GM12878 (cell line): ENCODE measurements around the gene TMEM256. TPM values are rescaled to one million over a fixed set of nuclear protein-coding genes. Genes with fewer than 3 reads are reported as not detected.

ENCODE experiments used
- ATAC-seq: fragments of 200-7000 bp; cut with Tn5 transposase; 3 replicates; pipeline ENCODE4 v1.9.1; 2020; ENCODE audit warnings: mild to moderate bottlenecking, moderate library complexity
- BruUV-seq: library from RNA; stranded (reverse); fragments of 400-500 nt; replicated peaks from 2 replicates; lab custom pipeline; 2021; lab: Mats Ljungman, UMichigan
- CTCF ChIA-PET: fragments of 300-600 bp; sonication (Branson Sonifier 250); formaldehyde crosslinking; extraction: SDS; loops from one replicate; lab custom pipeline; 2021; ENCODE audit warnings: inconsistent platforms; lab: Yijun Ruan, JAX
- POLR2A ChIA-PET: fragments of 350-600 bp; formaldehyde crosslinking; extraction: SDS; loops from one replicate; lab custom pipeline; 2021; ENCODE audit warnings: inconsistent platforms; lab: Charles Lee
- RAD21 ChIA-PET: fragments of 300-600 bp; sonication (Branson Sonifier 250); formaldehyde crosslinking; loops from one replicate; lab custom pipeline; 2023; ENCODE audit warnings: antibody characterized with exemption; ENCODE audit not compliant: unreplicated experiment; lab: Charles Lee
- SMC1A ChIA-PET: fragments of 300-600 bp; sonication (Branson Sonifier 250); formaldehyde crosslinking; loops from one replicate; lab custom pipeline; 2023; ENCODE audit not compliant: unreplicated experiment, uncharacterized antibody; lab: Charles Lee
- DNase-seq: peaks from one replicate; pipeline ENCODE4 v3.0.0-alpha.2; 2011; ENCODE audit warnings: low read depth, low spot score
- FAIRE-seq: peaks from 3 replicates; lab custom pipeline; 2011; peaks lifted over from hg19 to GRCh38; lab: Jason Lieb, UNC
- H2AFZ ChIP-seq: 2 replicates; pipeline ENCODE4 v1.6.0; 2011; ENCODE audit warnings: low read depth, low read length, control low read depth; ENCODE audit not compliant: control insufficient read depth
- H3K27ac ChIP-seq: 2 replicates; pipeline ENCODE4 v1.5.1; 2011; ENCODE audit warnings: control low read depth; ENCODE audit not compliant: control insufficient read depth, insufficient read depth
- H3K27me3 ChIP-seq, 2 experiments: replicated peaks in 1 of 2; 2 replicates each; pipeline versions ENCODE4 v1.6.0 to v1.6.1; 2011; ENCODE audit warnings: low read length in 1 of 2; ENCODE audit not compliant: control insufficient read depth in 2 of 2, insufficient read depth in 2 of 2
- H3K36me3 ChIP-seq, 2 experiments: 2 replicates each; pipeline ENCODE4 v1.5.1; 2011; ENCODE audit warnings: low read length in 1 of 2; ENCODE audit not compliant: control insufficient read depth in 2 of 2, insufficient read depth in 2 of 2
- H3K4me1 ChIP-seq: 2 replicates; pipeline ENCODE4 v1.6.1; 2011; ENCODE audit warnings: mild to moderate bottlenecking, low read length, moderate library complexity, mixed read lengths; ENCODE audit not compliant: control insufficient read depth, insufficient read depth
- H3K4me2 ChIP-seq: 2 replicates; pipeline ENCODE4 v1.6.0; 2011; ENCODE audit warnings: control low read depth; ENCODE audit not compliant: control insufficient read depth, insufficient read depth
- H3K4me3 ChIP-seq: fragments of 200-600 bp; sonication (generic); 2 replicates; pipeline ENCODE4 v1.5.1; 2016
- H3K79me2 ChIP-seq: 2 replicates; pipeline ENCODE4 v1.6.0; 2011; ENCODE audit warnings: low read length; ENCODE audit not compliant: control insufficient read depth, insufficient read depth
- H3K9ac ChIP-seq: 2 replicates; pipeline ENCODE4 v1.8.0; 2011; ENCODE audit warnings: low read length, control low read depth, mixed read lengths; ENCODE audit not compliant: control insufficient read depth, insufficient read depth
- H3K9me3 ChIP-seq: replicated peaks from 3 replicates; pipeline ENCODE4 v1.5.1; 2011; ENCODE audit warnings: mild to moderate bottlenecking, low read length; ENCODE audit not compliant: control insufficient read depth, insufficient read depth
- H4K20me1 ChIP-seq: 2 replicates; pipeline ENCODE4 v1.6.0; 2011; ENCODE audit not compliant: control insufficient read depth, insufficient read depth
- CBX5 ChIP-seq: sonication (generic); IDR thresholded peaks from 2 replicates; pipeline ENCODE4 v1.6.1; 2016; ENCODE audit warnings: low read depth, moderate library complexity, mild to moderate bottlenecking, inconsistent platforms
- MYB ChIP-seq: fragments of 150-350 bp; IDR thresholded peaks from 2 replicates; pipeline ENCODE4 v1.6.1; 2014; ENCODE audit warnings: mild to moderate bottlenecking, low read depth, low read length, borderline replicate concordance
- NFYB ChIP-seq: IDR thresholded peaks from 2 replicates; pipeline ENCODE4 v1.6.1; 2011; ENCODE audit warnings: low read depth, mild to moderate bottlenecking, low read length, improper control_type of control experiment, moderate library complexity; ENCODE audit not compliant: insufficient read depth
- POLR2AphosphoS5 ChIP-seq: IDR thresholded peaks from 2 replicates; pipeline ENCODE4 v1.6.1; 2011; ENCODE audit warnings: mild to moderate bottlenecking, low read length, inconsistent platforms
- SMAD1 ChIP-seq: fragments of 450-650 bp; IDR thresholded peaks from 2 replicates; pipeline ENCODE4 v1.6.1; 2018; ENCODE audit warnings: mild to moderate bottlenecking, low read depth; ENCODE audit not compliant: partially characterized antibody
- SMC3 ChIP-seq: IDR thresholded peaks from 2 replicates; pipeline ENCODE4 v1.6.1; 2011; ENCODE audit warnings: low read length, improper control_type of control experiment, borderline replicate concordance
- SP1 ChIP-seq: IDR thresholded peaks from one replicate; pipeline ENCODE4 v1.6.1; 2011; ENCODE audit warnings: low read depth, low read length
- SREBF2 ChIP-seq: IDR thresholded peaks from 2 replicates; pipeline ENCODE4 v1.6.1; 2012; ENCODE audit warnings: mild to moderate bottlenecking, low read length
- STAT3 ChIP-seq: IDR thresholded peaks from 2 replicates; pipeline ENCODE4 v1.6.1; 2011; ENCODE audit warnings: low read depth, low read length, improper control_type of control experiment
- SUZ12 ChIP-seq: fragments of 200-600 bp; sonication (generic); IDR thresholded peaks from one replicate; pipeline ENCODE4 v1.6.1; 2018; ENCODE audit warnings: antibody characterized with exemption, mild to moderate bottlenecking; ENCODE audit not compliant: unreplicated experiment
- USF2 ChIP-seq: IDR thresholded peaks from 2 replicates; pipeline ENCODE4 v1.6.1; 2011; ENCODE audit warnings: low read depth, low read length, improper control_type of control experiment, borderline replicate concordance
- ZNF217 ChIP-seq: fragments of 450-650 bp; IDR thresholded peaks from 2 replicates; pipeline ENCODE4 v1.6.1; 2017; ENCODE audit warnings: antibody characterized with exemption, mild to moderate bottlenecking
- ZNF384 ChIP-seq: IDR thresholded peaks from 2 replicates; pipeline ENCODE4 v1.6.1; 2012; ENCODE audit warnings: low read depth, mild to moderate bottlenecking, low read length, improper control_type of control experiment, borderline replicate concordance
- ZNF622 ChIP-seq: fragments of 450-650 bp; IDR thresholded peaks from 2 replicates; pipeline ENCODE4 v1.6.1; 2017; ENCODE audit warnings: mild to moderate bottlenecking, inconsistent platforms
- WGBS: methylation state at CpG from one replicate; pipeline ENCODE4 v1.1.6; 2016; ENCODE audit warnings: low lambda C conversion rate; ENCODE audit not compliant: insufficient replicate concordance, insufficient coverage; ENCODE audit errors: missing lambda C conversion rate; 5-methylcytosine and 5-hydroxymethylcytosine counted together
- in situ Hi-C: fragments of 300-500 bp; cut with MboI; formaldehyde crosslinking; loops from 9 replicates; pipeline ENCODE4 v1.14.3; 2018; ENCODE audit warnings: mixed read lengths
- intact Hi-C: fragments of 100-400 bp; cut with micrococcal nuclease; formaldehyde crosslinking; loops from one replicate; pipeline ENCODE4 v1.14.2; 2022; ENCODE audit not compliant: unreplicated experiment
- polyA plus RNA-seq, 11 experiments: library from polyadenylated mRNA; depleted of rRNA in 4 of 11; unstranded in 6 of 11; stranded (reverse) in 5 of 11; fragments of >200 nt; fragmentation: Nextera tagmentation in 4 of 11; fragmentation: Illumina TruSeq in 1 of 11; extraction: Ambion mirVana in 4 of 11; extraction: Trizol in 1 of 11; gene quantifications; 1 replicate in 1 of 11; 2 replicates in 10 of 11; pipeline versions ENCODE4 v1.2.1 to v1.2.3, GENCODE V29; 2011 to 2016; ENCODE audit warnings: inconsistent platforms in 2 of 11, missing spikeins in 2 of 11, low read depth in 1 of 11
- total RNA-seq, 4 experiments: library from RNA; depleted of rRNA in 3 of 4; stranded (reverse); fragments of >200 nt in 3 of 4; fragmentation: Illumina TruSeq in 1 of 4; extraction: Trizol in 1 of 4; gene quantifications; 2 replicates each; pipeline versions ENCODE4 v1.2.1 to v1.2.3, GENCODE V29; 2013 to 2021
- TF ChIP-seq, protein P1 (sequence below): IDR thresholded peaks from 2 replicates; pipeline ENCODE4 v1.6.1; 2012; ENCODE audit warnings: improper control_type of control experiment, low read depth, low read length; ENCODE audit not compliant: insufficient replicate concordance

Gene TMEM256
- total and polyA plus RNA-seq, 10 of the 15 experiments (the other 5 are each of a cell fraction or from before 2014, with no cell fraction given), result 57.3 to 342 (median 95.7) TPM

DNA sequence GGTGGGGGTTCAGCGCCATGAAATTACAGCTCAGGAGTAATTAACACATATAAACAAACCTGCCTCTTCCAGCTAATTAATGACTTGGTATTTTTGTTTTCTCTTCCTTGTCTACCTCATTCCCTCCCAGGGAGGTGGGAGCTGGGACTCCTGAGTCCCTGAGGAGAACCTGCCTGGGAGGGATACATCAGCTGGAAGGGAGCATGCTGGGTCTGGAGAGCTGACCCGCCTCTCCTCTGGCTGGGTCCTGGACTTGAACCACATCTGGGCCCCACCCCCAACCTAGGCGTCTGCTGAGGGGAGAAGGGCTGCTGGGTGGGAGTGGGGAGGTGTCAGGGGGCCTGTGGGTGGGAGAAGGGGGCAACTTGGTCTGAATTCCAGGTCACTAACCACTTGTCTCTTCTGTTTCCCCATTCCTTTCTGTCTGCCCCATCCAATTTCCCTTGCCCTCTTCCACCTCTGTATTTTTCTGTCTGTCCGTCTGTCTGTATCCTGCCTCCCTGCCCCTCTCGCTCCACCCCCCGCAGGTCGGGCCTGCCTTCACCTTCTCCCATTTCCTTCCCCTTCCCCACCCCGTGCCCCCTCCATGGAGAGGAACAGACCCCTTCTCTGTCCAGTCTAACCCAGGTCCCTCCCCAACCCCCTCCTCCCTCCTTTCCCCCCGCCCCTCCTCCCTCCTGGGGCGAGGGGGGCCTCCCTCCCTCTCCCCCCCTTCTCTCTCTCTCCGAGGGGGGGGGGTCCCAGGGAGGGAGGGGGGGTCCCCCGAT, 3.8 kb upstream of the TMEM256 start, which contains the start of gene NLGN2 (continued):
- TF ChIP-seq MYB, result no peak
- TF ChIP-seq SUZ12, result no peak
- no peak for TF ChIP-seq POLR2AphosphoS5
- no peak for TF ChIP-seq USF2
- no peak for TF ChIP-seq SMAD1

- H3K36me3 ChIP-seq, result no peaks in the 10 kb centered on the region
- RAD21 ChIA-PET, result no interaction called here
- peaks cover 2% of the 10 kb centered on the region for H3K79me2 ChIP-seq
- ATAC-seq (no peak), FAIRE-seq (no peak), DNase-seq (no peak)
- in situ Hi-C loops, result no loop called here
- H3K27me3 ChIP-seq, result peaks cover 0 to 6% of the 10 kb centered on the region in 2 experiments; a peak in 2 of 4 replicates
- CTCF ChIA-PET, result no interaction called here
- no peak overlapping the region for H3K4me2 ChIP-seq
- no TSS peak for BruUV-seq
- H3K9me3 ChIP-seq, result no peaks in the 10 kb centered on the region
- H3K9ac ChIP-seq, result no peak overlapping the region
- H3K27ac ChIP-seq, result no peak overlapping the region
- H4K20me1 ChIP-seq, result no peaks in the 10 kb centered on the region
- WGBS, result 63% methylated on average over 13 of the region's 13 CpGs
- no peak overlapping the region for H3K4me3 ChIP-seq
- intact Hi-C loops, result no loop called here
- peaks cover 3% of the 10 kb centered on the region; the same call in 1 of the 2 replicates for H3K4me1 ChIP-seq
- POLR2A ChIA-PET, result no interaction called here
- H2AFZ ChIP-seq, result no peak overlapping the region
- SMC1A ChIA-PET, result no interaction called here
- no peak for TF ChIP-seq SP1
- TF ChIP-seq STAT3, result no peak
- no peak for TF ChIP-seq CBX5
- TF ChIP-seq NFYB, result no peak
- TF ChIP-seq, protein P1, sequence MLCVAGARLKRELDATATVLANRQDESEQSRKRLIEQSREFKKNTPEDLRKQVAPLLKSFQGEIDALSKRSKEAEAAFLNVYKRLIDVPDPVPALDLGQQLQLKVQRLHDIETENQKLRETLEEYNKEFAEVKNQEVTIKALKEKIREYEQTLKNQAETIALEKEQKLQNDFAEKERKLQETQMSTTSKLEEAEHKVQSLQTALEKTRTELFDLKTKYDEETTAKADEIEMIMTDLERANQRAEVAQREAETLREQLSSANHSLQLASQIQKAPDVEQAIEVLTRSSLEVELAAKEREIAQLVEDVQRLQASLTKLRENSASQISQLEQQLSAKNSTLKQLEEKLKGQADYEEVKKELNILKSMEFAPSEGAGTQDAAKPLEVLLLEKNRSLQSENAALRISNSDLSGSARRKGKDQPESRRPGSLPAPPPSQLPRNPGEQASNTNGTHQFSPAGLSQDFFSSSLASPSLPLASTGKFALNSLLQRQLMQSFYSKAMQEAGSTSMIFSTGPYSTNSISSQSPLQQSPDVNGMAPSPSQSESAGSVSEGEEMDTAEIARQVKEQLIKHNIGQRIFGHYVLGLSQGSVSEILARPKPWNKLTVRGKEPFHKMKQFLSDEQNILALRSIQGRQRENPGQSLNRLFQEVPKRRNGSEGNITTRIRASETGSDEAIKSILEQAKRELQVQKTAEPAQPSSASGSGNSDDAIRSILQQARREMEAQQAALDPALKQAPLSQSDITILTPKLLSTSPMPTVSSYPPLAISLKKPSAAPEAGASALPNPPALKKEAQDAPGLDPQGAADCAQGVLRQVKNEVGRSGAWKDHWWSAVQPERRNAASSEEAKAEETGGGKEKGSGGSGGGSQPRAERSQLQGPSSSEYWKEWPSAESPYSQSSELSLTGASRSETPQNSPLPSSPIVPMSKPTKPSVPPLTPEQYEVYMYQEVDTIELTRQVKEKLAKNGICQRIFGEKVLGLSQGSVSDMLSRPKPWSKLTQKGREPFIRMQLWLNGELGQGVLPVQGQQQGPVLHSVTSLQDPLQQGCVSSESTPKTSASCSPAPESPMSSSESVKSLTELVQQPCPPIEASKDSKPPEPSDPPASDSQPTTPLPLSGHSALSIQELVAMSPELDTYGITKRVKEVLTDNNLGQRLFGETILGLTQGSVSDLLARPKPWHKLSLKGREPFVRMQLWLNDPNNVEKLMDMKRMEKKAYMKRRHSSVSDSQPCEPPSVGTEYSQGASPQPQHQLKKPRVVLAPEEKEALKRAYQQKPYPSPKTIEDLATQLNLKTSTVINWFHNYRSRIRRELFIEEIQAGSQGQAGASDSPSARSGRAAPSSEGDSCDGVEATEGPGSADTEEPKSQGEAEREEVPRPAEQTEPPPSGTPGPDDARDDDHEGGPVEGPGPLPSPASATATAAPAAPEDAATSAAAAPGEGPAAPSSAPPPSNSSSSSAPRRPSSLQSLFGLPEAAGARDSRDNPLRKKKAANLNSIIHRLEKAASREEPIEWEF, result no peak
- no peak for TF ChIP-seq SMC3
- TF ChIP-seq ZNF217, result no peak
- TF ChIP-seq SREBF2, result no peak
- TF ChIP-seq ZNF384, result no peak
- no peak for TF ChIP-seq ZNF622
Observed at GRCh38 chr17:7407082-7407481, 3.2 kb upstream of the TMEM256 start.
